GM19397 (cell line): ENCODE data around the gene PPTC7.
"Not testable (repeated sequence)": the region's sequence is repeated elsewhere in the genome, so short reads cannot be mapped to it uniquely, and the experiment has no call there.

ENCODE experiments used
- ATAC-seq: cut with Tn5 transposase; IDR thresholded peaks from one replicate; pipeline ENCODE4 v1.9.1; 2021; ENCODE audit warnings: mild to moderate bottlenecking, moderate library complexity; ENCODE audit not compliant: unreplicated experiment

PPTC7 gene

DNA sequence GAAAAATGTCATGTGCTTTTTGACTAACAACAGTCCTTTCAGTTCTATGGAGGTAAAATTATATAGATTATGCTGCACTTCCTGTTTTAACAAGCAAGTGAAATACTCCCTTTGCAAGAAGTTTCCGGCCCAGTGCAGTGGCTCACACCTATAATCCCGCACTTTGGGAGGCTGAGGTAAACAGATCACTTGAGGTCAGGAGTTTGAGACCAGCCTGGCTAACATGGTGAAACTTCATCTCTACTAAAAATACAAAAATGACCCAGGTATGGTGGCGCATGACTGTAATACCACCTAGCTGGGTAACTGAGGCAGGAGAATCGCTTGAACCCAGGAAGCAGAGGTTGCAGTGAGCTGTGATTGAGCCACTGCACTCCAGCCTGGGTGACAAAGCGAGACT is 20.7 kb downstream of the PPTC7 start:
- ATAC-seq, result not testable (repeated sequence)

DNA sequence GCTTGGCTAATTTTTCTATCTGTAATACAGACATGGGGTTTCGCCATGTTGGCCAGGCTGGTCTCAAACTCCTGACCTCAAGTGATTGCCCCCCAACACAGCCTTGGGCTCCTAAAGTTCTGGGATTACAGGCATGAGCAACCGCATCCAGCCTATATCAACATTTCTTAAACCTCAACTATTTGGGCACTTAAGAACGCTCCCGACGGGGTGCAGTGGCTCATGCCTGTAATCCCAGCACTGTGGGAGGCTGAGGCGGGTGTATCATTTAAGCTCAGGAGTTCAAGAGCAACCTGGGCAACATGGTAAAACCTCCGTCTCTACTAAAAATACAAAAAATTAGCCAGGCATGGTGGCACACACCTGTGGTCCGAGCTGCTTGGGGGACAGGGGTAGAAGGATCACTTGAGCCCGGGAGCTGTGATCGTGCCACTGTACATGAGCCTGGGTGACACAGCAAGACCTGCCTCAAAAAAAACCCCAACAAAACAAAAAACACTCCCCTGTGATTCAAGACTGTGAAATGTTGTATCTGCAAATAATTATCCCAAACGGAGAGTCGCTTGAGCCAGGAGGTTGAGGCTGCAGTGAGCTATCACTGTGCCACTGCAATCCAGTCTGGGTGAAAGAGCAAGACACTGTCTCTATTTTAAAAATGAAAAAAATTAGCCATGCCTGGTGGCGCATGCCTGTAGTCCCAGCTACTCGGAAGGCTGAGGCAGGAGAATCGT is 21.5 kb downstream of the PPTC7 start:
- no peak for ATAC-seq

DNA sequence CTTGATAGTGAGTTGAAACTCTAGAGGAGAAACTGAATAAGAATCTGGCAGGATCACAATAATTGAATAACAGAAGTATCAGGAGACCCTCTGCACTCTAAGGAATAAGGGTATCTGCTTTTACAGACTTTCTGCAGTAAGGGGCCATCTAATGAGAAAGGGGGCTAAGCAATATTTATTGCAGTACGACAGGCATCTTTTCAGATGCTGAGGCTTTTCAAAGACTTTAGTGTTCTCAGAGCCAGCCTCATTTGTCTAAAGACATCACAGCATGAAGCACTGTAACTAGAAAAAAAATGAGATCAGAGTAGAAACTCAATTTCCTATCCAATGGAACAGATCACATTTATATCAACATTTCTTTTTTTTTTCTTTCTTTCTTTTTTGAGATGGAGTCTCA is 22.2 kb downstream of the PPTC7 start:
- ATAC-seq, result no peak

DNA sequence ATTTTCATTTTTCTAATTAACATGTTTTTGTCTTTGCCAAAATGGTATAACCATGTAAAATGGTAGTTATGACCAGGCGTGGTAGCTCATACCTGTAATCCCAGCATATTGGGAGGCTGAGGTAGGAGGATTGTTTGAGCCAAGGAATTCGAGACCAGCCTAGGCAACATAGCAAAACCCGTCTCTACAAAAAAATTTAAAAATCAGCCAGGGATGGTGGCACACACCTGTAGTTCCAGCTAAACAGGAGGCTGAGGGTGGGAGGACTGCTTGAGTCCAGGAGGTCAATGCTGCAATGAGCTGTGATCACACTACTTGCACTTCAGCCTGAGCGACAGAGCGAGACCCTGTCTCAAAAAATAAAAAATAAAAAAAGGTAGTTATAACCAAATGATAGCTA is 23.1 kb downstream of the PPTC7 start:
- no peak for ATAC-seq

DNA sequence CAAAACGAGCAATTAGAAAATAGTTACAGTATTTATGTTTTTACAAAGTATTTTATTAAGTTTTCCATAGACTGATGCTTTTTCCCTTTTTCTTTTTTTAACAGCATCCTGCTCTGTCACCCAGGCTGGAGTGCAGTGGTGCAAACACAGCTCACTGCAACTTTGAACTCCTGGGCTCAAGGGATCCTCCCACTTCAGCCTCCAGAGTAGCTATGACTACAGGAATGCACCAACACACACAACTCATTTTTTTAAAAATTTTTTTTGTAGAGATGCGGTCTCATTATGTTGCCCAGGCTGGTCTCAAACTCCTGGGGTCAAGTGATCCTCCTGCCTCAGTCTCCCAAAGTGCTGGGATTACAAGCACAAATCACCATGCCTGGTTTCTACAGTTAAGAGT is 24.2 kb downstream of the PPTC7 start:
- ATAC-seq, result not testable (repeated sequence)

DNA sequence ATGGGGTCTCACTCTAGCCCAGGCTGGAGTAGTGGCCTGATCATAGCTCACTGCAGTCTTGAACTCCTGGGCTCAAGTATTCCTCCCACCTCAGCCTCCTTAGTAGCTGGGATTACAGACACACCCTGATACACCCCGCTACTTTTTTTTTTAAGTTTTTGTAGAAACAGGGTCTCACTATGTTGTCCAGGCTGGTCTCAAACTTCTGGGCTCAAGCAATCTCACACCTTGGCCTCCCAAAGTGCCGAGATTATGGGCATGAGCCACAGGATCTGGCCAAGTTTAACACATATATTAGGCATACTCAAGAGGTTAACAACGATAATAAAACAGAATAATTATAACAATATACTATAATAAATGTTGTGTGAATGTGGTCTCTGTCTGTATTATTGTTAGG is 25.8 kb downstream of the PPTC7 start:
- ATAC-seq, result no peak

DNA sequence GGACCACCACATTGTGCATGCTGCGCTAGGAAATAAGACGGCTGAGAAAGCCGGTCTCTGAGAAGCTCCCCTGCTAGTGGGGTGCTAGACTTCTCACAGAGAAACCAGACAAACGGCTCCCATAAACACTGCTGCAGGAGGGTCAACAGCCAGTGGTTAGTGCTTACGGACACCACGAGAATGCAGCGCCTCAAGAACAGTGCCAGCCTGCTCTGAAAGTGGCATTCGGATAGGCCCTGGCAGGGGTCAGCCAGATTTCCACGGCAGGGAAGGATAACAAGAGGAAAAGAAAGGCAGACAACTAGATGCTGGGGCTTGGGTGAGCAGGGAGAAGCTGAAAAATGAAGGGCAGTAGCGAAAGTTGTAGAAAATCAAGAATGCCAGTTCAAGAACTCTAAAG is 26.4 kb downstream of the PPTC7 start:
- no peak for ATAC-seq

DNA sequence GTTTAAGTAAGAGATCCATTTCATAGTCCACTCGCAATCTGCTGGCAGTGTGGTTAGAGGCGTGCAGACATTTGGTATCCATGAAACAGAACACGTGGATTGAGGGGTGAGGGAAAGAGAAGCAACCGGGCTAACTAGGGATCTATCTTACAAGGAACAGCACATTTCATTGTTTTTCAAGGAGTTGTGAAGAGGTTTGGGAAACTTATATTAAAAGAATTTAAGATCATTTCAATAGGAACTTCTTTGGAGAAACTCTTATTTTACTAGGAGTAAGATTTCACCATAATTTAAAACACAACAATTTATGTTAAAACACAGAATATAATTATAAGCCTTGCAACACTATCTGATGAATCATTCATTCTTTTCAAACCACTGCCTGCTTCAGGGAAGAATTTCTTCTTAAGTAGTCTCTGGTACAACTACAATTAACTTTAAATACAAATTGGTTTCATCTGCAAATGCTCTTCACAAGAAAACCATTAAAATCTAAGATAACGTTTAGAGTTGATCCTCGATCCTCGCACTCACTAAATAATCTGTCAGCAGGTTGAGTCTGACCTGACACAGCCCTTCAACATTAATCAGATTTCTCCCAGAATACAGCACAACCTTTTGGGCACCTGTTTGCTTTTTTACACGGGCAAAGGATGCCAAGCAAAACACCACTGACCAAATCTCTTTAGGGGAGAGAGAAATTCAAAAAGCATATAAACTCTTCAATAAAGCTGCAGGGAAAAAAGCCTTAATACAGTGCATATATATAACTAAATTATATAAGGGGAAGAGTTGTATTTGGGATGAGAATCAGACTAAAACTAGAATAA is 27.3 kb downstream of the PPTC7 start:
- ATAC-seq, result no peak

DNA sequence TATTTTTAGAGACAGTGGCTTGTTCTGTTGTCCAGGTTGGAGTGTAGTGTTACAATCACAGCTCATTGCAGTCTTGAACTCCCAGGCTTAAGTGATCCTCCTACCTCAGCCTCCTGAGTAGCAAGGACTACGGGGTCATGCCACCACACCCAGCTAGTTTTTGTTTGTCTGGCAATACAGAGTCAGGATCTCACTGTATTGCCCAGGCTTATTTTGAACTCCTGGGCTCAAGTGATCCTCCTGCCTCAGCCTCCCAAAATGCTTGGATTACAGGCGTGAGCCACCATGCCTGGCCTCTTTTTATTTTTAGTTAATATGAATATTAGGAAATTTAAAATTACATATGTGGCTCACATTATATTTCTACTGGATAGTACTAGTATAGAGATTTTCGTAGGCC is 28.9 kb downstream of the PPTC7 start:
- ATAC-seq, result no peak

DNA sequence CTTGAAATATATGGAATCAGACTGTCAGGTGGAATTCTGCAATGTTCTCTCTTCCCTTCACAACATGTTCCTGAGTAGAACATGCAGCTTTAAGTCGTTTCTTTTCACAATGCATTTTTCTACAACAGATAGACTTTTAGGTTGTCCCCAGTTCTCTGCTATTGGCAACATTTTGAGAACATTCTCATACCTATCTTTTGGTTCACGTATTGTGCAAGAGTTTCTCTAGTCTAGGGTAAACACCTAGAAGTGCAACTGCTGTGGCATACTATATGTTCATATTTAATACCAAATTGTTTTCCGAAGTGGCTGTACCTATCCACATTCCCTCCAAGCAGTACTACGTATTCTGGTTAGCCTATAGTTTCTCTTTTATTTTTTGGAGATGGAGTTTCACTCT is 32.1 kb downstream of the PPTC7 start:
- ATAC-seq, result no peak

DNA sequence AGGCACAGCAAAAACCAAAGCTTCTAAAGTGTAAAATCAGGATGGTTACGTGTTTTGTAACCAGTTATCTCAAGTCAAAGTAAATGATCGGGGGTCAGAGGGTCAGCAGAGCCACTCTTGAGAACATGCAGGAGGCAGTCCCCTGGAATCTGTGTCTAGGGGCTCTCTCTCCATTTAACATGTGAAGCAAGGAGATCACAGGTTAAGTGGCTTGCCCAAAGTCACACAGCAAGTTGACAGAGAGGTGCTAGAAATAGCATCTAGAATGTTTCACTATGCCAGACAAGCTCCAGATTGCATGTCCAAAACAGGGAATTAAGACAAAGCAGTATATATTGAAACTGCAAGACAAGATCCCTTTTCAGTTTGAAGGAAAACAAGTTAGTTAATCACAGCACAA is 33.4 kb downstream of the PPTC7 start:
- ATAC-seq, result no peak

DNA sequence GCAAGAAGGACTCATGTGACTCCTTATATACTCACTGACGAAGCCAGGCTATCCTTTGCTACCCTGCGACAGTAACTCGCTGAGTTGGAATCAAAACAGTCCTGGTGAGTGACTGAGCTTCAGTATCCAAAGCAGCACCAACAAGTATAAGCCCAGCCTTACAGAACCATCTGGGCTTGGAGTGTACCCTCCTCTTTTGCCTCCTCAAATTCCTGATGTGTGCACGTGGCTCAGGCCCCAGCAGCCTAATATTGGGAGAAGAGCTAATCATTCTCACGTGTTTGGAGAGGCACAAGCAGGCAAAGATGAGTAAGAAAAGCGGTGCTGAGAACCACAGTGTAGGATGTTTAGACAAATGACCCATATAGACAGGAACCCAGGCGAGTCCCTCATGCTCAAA is 34.4 kb downstream of the PPTC7 start:
- no peak for ATAC-seq

DNA sequence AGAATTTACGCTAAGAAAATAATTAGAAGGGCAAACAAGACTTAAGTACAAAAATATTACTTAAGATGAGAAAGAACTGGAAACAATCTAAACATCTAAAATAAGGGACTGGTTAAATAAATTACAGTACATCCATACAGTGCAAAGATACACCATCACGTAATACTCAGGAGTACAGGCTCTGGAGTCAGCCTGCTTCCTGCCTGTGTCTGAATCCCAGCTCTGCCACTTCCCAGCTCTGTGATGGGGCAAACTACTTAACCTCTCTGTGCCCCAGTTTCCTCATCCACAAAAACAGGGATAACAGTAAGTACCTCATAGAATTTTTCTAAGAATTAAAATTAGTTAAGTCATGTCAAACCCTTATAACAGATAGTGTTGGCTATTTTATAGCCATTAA is 36.0 kb downstream of the PPTC7 start:
- no peak for ATAC-seq

DNA sequence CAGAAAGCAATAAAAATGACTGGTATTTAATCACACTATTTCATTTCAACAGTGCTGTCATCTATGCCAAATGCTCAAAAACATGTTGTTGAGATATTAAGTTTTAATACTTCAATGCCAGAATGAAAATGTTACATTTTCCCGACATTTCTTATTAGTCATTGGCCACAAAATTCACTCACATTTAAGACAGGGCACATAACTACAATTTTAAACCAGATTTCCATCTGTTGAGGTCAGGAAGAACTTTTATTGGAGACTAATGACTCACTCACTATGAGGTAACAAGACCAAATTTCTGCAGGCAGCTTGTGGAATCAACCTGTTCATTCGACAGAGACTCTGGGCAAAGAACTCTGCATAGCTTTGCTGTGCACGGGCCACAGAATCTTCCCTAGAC is 36.8 kb downstream of the PPTC7 start:
- ATAC-seq, result no peak

DNA sequence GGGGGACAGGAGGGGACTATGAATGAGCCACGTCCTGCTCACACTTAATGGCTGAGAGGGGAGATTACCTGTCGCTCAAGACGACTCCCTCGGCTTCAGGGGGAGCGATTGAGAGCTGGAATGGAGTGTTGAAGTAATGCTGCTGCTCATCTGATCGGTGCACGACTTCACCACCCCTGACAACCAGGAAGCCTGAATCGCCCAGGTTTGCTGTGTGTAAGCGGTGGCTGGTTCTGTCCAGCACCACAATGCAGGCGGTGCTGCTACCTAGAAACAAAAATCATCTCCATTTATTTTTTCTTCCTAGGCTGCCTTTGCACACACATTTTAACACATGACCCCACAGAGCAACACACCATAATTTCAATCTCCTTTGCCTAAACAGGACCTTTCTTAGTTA is 37.3 kb downstream of the PPTC7 start:
- ATAC-seq, result no peak

DNA sequence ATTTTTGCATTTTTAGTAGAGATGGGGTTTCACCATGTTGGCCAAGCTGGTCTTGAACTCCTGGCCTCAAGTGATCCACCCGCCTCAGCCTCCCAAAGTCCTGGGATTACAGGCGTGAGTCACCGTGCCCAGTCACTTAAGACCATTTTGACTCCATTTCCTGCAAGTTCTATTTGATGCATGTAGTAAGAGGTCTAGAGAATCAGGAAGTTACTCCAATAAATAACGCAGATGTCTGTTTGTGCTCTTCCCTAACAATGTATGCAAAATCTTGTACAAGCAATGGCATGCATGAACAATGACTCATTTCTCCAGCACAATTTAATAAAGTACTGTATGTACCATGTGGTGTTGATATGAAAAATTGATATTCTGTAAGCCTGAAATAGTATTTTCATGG is 37.9 kb downstream of the PPTC7 start:
- not testable (repeated sequence) for ATAC-seq

DNA sequence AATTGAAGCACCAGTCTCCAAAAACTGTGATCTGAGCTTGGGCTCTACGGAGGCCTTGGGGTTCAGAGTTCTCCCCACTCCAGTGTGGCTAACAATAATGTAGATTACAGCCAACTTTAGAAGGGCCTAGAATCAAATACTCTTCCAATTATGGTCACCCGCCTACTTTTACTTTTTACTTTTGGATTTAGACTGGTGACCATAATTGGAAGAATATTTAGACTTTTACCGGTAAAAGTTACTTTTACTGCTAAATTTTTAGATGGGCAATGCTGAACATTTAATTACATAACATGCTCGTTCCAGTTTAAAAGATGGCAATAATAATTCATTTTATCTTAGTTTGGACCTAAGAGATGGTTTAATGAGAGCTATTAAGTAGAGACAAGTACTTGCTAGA is 39.2 kb downstream of the PPTC7 start:
- ATAC-seq, result no peak

DNA sequence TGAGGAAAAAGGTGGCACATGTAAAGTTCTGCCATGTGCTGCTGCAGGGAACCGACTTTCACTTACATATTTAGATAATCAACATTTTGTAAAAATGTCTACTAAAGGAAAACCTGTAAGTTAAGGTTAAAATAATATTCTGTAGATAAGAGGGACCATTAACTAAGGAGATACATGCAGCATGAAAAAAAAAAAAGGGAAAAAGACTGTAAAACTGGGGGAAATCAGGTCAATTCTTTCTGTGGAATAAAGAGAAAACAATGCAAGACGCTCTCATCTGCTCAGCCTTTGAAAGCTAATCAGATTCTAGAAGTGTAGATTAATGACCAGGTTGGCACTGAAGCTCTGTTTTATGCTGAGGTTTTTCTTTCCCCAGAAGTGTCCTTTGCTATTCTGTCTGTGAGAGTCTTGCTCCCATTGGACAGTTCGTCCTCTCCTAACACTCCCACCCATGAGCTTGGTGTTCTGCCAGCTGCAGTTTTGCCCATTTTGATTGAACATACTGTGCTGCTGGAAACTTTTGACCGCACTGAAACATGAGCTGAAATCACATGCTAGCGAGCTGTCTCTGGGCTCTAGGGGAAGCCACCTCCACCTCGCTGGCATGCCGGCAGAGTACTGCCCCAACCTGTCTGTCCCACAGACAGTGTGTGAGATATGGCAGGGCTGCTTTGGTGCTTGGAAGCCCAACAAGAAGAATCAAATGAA is 39.7 kb downstream of the PPTC7 start:
- no peak for ATAC-seq

DNA sequence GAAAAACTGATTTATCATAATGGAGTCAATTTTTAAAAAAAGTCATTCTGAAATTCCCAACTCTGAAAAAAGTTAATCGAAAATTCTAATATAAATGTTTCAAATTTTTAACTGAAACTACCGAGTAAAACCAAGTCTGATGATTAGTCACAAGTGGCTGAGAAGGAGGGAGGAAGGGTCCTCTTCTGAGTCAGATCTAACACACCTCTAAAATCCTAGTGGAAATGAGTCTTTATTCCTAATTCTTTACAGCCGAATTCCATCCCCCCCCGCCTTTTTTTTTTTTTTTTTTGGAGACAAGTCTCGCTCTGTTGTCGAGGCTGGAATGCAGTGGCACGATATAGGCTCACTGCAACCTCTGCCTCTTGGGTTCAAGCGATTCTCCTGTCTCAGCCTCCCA is 43.1 kb downstream of the PPTC7 start:
- no peak for ATAC-seq

DNA sequence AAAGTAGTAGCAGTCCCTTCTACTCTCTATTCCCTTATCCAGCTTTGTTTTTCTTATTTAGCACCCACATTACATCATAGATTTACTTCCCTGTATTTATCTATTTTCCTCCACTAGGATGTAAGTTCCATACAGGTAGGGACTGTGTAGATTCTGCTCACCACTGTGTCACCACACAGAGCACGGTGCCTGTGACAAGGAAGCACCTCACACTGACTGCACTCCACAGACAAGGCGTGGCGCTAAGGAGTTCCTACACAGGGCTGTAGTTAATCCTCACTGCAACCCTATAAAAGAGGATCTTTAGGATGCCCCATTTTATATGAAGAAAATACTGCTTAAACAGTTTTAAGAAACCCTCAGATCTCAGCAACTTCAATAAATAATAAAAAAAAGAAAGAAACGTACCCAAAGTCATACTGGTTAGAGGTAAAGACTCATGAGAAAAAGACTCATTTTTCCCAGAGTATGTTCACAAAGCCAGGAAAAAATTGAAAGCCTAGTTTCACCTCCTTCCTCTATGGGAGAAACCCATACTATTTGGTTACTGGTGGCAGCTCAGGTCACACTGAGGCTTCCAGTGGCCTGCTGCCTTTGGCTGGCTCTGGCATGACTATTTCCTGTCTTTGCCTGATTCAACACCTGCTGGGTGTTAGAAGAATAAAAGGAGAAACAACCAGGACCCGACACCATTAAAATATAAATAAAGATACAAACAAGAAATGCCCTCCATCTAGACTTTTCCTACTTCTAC is 44.1 kb downstream of the PPTC7 start:
- ATAC-seq, result no peak
